Muscle layer of colon (tissue), 2 donors: ENCODE measurements around the gene AKAP13.

Source experiments
- H3K27ac ChIP-seq: one replicate; pipeline ENCODE4 v1.7.0; 2013; ENCODE audit warnings: low read depth, mild to moderate bottlenecking, low read length, moderate library complexity
- H3K27me3 ChIP-seq, 2 donors: one replicate each; pipeline ENCODE4 v1.7.0; 2013; ENCODE audit warnings: low read length in 2 of 2, mild to moderate bottlenecking in 2 of 2; ENCODE audit not compliant: insufficient read depth in 2 of 2, control insufficient read depth in 1 of 2
- H3K36me3 ChIP-seq: one replicate; pipeline ENCODE4 v1.7.0; 2013; ENCODE audit warnings: mild to moderate bottlenecking, low read length; ENCODE audit not compliant: insufficient read depth
- H3K4me1 ChIP-seq: one replicate; pipeline ENCODE4 v1.7.0; 2013; ENCODE audit warnings: mild to moderate bottlenecking, low read length; ENCODE audit not compliant: insufficient read depth
- H3K4me3 ChIP-seq, 2 donors: one replicate each; pipeline ENCODE4 v1.7.0; 2013; ENCODE audit warnings: low read length in 2 of 2, low read depth in 1 of 2, mild to moderate bottlenecking in 1 of 2, moderate library complexity in 1 of 2
- H3K9ac ChIP-seq: one replicate; pipeline ENCODE4 v1.7.0; 2013; ENCODE audit warnings: low read length
- H3K9me3 ChIP-seq: one replicate; pipeline ENCODE4 v1.7.0; 2013; ENCODE audit warnings: mild to moderate bottlenecking, low read length
- donor health status: abdominal sarcoma.
- donor health status: Adenocarcinoma of cecum.

Gene AKAP13

DNA sequence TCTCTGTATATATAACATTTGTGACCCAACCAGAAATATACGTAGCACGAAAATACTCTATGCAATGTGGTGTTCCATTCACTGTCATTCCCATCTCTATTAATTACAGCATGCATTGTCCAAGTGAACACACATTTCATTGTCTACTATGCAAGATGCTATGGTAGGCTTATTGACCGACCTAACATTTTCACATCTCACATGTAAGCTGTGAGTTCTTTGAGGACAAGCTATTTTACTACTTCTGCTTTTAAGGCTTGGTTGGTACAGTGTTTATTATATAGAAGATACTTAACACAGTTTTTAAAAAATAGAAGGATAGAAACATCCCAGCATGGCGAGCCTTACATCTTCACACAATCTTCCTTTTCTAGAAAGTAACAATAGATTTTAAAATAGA lies 249.9 kb downstream of the AKAP13 start:
- H3K9me3 ChIP-seq = no peaks in the 10 kb centered on the region
- no peak overlapping the region for H3K9ac ChIP-seq
- H3K36me3 ChIP-seq = peaks cover 8% of the 10 kb centered on the region
- peaks cover 33% of the 10 kb centered on the region for H3K4me1 ChIP-seq
- H3K27me3 ChIP-seq = no peaks in the 10 kb centered on the region
- no peak overlapping the region for H3K4me3 ChIP-seq
- H3K27ac ChIP-seq = no peak overlapping the region

- Histone ChIP-seq H3K4me3 (no peak overlapping the region), H3K9me3 (no peaks in the 10 kb centered on the region), H3K27ac (no peak overlapping the region), H3K4me1 (peaks cover 26% of the 10 kb centered on the region), H3K36me3 (peaks cover 8% of the 10 kb centered on the region), H3K9ac (no peak overlapping the region), H3K27me3 (no peaks in the 10 kb centered on the region)
Measured at GRCh38 chr15:85631018-85631417, 250.6 kb downstream of the AKAP13 start.

- Histone ChIP-seq H3K4me1 (peaks cover 20% of the 10 kb centered on the region), H3K9ac (no peak overlapping the region), H3K36me3 (no peaks in the 10 kb centered on the region), H3K27me3 (no peaks in the 10 kb centered on the region), H3K4me3 (no peak overlapping the region), H3K9me3 (no peaks in the 10 kb centered on the region), H3K27ac (no peak overlapping the region)
Measured at GRCh38 chr15:85632014-85632413, 251.6 kb downstream of the AKAP13 start.

DNA sequence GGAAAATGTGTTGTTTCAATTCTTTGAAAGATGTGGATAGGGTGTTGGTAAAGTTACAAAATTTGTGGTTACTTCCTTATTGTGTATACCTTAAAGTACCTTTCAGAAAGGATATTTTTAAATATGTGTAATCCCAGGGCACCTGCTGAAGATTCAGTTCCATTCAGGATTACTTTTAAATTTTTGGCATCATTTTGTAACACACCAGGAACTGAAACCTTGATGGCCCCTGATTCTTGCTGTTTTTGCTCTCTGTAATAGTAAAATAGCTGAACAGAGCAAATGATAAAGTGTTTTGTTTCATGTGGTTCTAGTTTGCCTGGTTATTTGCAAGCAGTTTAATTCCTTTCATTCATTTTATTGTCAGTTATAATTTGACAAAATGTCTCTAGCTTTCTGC lies 253.5 kb downstream of the AKAP13 start:
- no peak overlapping the region for H3K4me3 ChIP-seq
- H3K9me3 ChIP-seq = no peaks in the 10 kb centered on the region
- no peak overlapping the region for H3K9ac ChIP-seq
- H3K27me3 ChIP-seq = no peaks in the 10 kb centered on the region
- H3K27ac ChIP-seq = no peak overlapping the region
- peaks cover 20% of the 10 kb centered on the region for H3K4me1 ChIP-seq
- H3K36me3 ChIP-seq = no peaks in the 10 kb centered on the region

- Histone ChIP-seq H3K4me1 (peaks cover 24% of the 10 kb centered on the region), H3K36me3 (peaks cover 11% of the 10 kb centered on the region), H3K9ac (no peak overlapping the region), H3K4me3 (no peak overlapping the region), H3K27me3 (no peaks in the 10 kb centered on the region), H3K9me3 (no peaks in the 10 kb centered on the region), H3K27ac (no peak overlapping the region)
Measured at GRCh38 chr15:85636351-85636750, 255.9 kb downstream of the AKAP13 start.

DNA sequence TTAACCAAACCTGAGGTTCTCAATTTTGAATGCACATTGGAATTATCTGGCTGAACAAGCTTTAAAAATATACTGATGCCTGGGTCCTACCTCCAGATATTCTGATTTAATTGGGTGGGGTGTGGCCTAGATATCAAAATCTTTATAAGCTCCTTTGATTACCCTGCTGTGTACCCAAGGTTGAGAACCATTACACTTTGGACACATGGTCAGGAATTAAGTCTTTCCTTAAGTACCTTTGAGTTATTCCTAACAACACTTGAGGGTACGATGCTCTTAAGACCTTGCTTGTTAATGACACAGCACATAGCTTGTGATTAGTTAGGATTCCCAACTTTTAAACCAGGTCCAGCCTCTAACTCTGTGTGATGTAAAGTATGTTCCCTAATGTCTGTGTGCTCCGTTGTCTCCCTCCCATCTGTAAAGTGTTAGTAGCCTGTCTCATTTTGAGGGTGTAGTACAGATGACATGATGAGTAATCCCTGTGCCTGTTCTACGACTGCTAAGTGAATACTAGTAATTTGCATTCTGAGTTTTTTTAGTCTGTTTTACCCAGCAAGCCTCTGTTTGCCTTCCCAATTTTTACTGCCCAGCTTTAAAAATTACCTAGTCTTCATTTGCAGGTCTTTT lies 259.5 kb downstream of the AKAP13 start:
- H3K27me3 ChIP-seq = no peaks in the 10 kb centered on the region
- H3K27ac ChIP-seq = no peak overlapping the region
- H3K9ac ChIP-seq = no peak overlapping the region
- H3K36me3 ChIP-seq = peaks cover 11% of the 10 kb centered on the region
- peaks cover 46% of the 10 kb centered on the region for H3K4me1 ChIP-seq
- no peak overlapping the region for H3K4me3 ChIP-seq
- H3K9me3 ChIP-seq = no peaks in the 10 kb centered on the region

DNA sequence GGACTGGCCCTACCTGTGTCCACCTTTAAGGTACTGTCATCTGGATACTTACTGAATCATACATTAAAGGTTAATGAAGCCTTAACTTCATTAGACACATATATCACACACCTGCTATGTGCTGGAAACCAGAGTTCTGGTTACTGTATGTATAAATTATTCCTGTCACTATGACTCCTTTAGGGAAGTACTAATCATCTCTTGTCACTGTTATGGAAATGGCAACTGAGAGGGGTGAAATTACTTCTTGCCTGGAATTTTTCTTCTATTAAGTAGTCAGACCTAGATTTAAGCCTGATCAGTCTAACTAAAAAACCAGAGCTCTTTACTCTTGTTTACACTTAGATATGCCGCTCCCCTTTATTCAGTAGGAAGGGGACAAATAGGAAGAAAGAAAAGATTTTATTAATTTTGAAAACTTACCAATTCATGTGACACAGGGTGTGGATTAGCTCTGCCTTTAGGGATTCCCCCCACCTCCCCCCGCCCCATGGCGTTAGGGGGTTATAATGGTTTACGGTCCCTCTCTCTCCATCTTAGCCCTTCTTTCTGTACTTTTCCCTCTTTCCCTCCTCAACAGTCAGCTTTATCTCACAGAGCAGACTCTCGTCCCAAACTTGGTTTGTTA lies 261.8 kb downstream of the AKAP13 start:
- Histone ChIP-seq H3K36me3 (peaks cover 25% of the 10 kb centered on the region), H3K27me3 (no peaks in the 10 kb centered on the region), H3K9me3 (no peaks in the 10 kb centered on the region), H3K4me3 (peak overlapping the region in 1 of 2 donors; percentile 48), H3K4me1 (peaks cover 47% of the 10 kb centered on the region), H3K9ac (no peak overlapping the region), H3K27ac (peak overlapping the region; percentile 61)

- Histone ChIP-seq H3K4me3 (peak overlapping the region in 1 of 2 donors; percentile 48), H3K4me1 (peaks cover 47% of the 10 kb centered on the region), H3K36me3 (peaks cover 28% of the 10 kb centered on the region), H3K9ac (no peak overlapping the region), H3K27ac (peak overlapping the region; percentile 61), H3K9me3 (no peaks in the 10 kb centered on the region), H3K27me3 (no peaks in the 10 kb centered on the region)
Measured at GRCh38 chr15:85642693-85643066, 262.3 kb downstream of the AKAP13 start.

GRCh38 chr15:85646538-85647091 lies 266.2 kb downstream of the AKAP13 start:
- Histone ChIP-seq H3K4me3 (no peak overlapping the region), H3K27ac (no peak overlapping the region), H3K36me3 (peaks cover 17% of the 10 kb centered on the region), H3K9me3 (no peaks in the 10 kb centered on the region), H3K27me3 (no peaks in the 10 kb centered on the region), H3K4me1 (peaks cover 43% of the 10 kb centered on the region), H3K9ac (no peak overlapping the region)

- Histone ChIP-seq H3K4me1 (peaks cover 30% of the 10 kb centered on the region), H3K27me3 (no peaks in the 10 kb centered on the region), H3K27ac (no peak overlapping the region), H3K36me3 (peaks cover 24% of the 10 kb centered on the region), H3K9ac (no peak overlapping the region), H3K4me3 (no peak overlapping the region), H3K9me3 (no peaks in the 10 kb centered on the region)
Measured at GRCh38 chr15:85649372-85649771, 269.0 kb downstream of the AKAP13 start.

- Histone ChIP-seq H3K9me3 (no peaks in the 10 kb centered on the region), H3K36me3 (peaks cover 25% of the 10 kb centered on the region), H3K9ac (no peak overlapping the region), H3K27me3 (no peaks in the 10 kb centered on the region), H3K27ac (no peak overlapping the region), H3K4me1 (peaks cover 27% of the 10 kb centered on the region), H3K4me3 (no peak overlapping the region)
Measured at GRCh38 chr15:85651548-85651947, 271.1 kb downstream of the AKAP13 start.

- Histone ChIP-seq H3K27me3 (no peaks in the 10 kb centered on the region), H3K36me3 (peaks cover 19% of the 10 kb centered on the region), H3K27ac (no peak overlapping the region), H3K4me3 (no peak overlapping the region), H3K4me1 (peaks cover 27% of the 10 kb centered on the region), H3K9me3 (no peaks in the 10 kb centered on the region), H3K9ac (no peak overlapping the region)
Measured at GRCh38 chr15:85652457-85652856, 272.1 kb downstream of the AKAP13 start.
